Stimulated activated CD4-positive, alpha-beta T cell treated with anti-CD3 and anti-CD28 coated beads, Interleukin-4, amount 100 ng/mL, for 24 hours (primary cell): ENCODE results near the gene SEMA3E.

Experiments used
- DNase-seq: peaks from one replicate; pipeline ENCODE4 v3.0.0-alpha.2; 2020

The SEMA3E gene

GRCh38 chr7:83640731-83641537, 8.0 kb downstream of the SEMA3E start:
- no peak for DNase-seq

GRCh38 chr7:83640240-83640639, 8.7 kb downstream of the SEMA3E start:
- DNase-seq, result no peak

- no peak for DNase-seq
Observed at GRCh38 chr7:83633516-83633915, 15.4 kb downstream of the SEMA3E start.

GRCh38 chr7:83629117-83629880, 19.6 kb downstream of the SEMA3E start:
- DNase-seq, result no peak

- no peak for DNase-seq
Observed at GRCh38 chr7:83617858-83618257, 31.1 kb downstream of the SEMA3E start.

- DNase-seq, result no peak
Observed at GRCh38 chr7:83614112-83614511, 34.8 kb downstream of the SEMA3E start.

- no peak for DNase-seq
Observed at GRCh38 chr7:83613232-83613631, 35.7 kb downstream of the SEMA3E start.

GRCh38 chr7:83611776-83612175, 37.2 kb downstream of the SEMA3E start:
- no peak for DNase-seq

GRCh38 chr7:83610649-83611304, 38.2 kb downstream of the SEMA3E start:
- no peak for DNase-seq

- DNase-seq, result no peak
Observed at GRCh38 chr7:83608716-83609115, 40.2 kb downstream of the SEMA3E start.

GRCh38 chr7:83603649-83604048, 45.3 kb downstream of the SEMA3E start:
- no peak for DNase-seq

GRCh38 chr7:83599131-83599530, 49.8 kb downstream of the SEMA3E start:
- DNase-seq, result no peak

GRCh38 chr7:83593921-83594475, 54.9 kb downstream of the SEMA3E start:
- no peak for DNase-seq

GRCh38 chr7:83588602-83589240, 60.2 kb downstream of the SEMA3E start:
- no peak for DNase-seq

GRCh38 chr7:83586281-83586680, 62.7 kb downstream of the SEMA3E start:
- no peak for DNase-seq

GRCh38 chr7:83581667-83582435, 67.1 kb downstream of the SEMA3E start:
- DNase-seq, result no peak

- no peak for DNase-seq
Observed at GRCh38 chr7:83579740-83580139, 69.2 kb downstream of the SEMA3E start.

- DNase-seq, result no peak
Observed at GRCh38 chr7:83575436-83575835, 73.5 kb downstream of the SEMA3E start.

- DNase-seq, result no peak
Observed at GRCh38 chr7:83574616-83575015, 74.3 kb downstream of the SEMA3E start.

GRCh38 chr7:83562960-83563359, 86.0 kb downstream of the SEMA3E start:
- DNase-seq, result no peak

- DNase-seq, result no peak
Observed at GRCh38 chr7:83562289-83562688, 86.7 kb downstream of the SEMA3E start.

GRCh38 chr7:83559887-83560286, 89.1 kb downstream of the SEMA3E start:
- no peak for DNase-seq
